Ishikawa (cell line): ENCODE measurements around the gene PARD3B.
A peak's percentile ranks its signal among the peaks of the same experiment; 100 is the strongest.

ENCODE experiments used
- CEBPB ChIP-seq: IDR thresholded peaks from 2 replicates; pipeline ENCODE4 v1.6.1; 2012
- CREB1 ChIP-seq: IDR thresholded peaks from 2 replicates; pipeline ENCODE4 v1.6.1; 2012; ENCODE audit warnings: low read depth
- EGR1 ChIP-seq: IDR thresholded peaks from 2 replicates; pipeline ENCODE4 v1.6.1; 2012
- EP300 ChIP-seq: IDR thresholded peaks from 2 replicates; pipeline ENCODE4 v1.6.1; 2012; ENCODE audit warnings: borderline replicate concordance
- FOXM1 ChIP-seq: IDR thresholded peaks from 2 replicates; pipeline ENCODE4 v1.6.1; 2012; ENCODE audit warnings: low read depth, borderline replicate concordance
- NFIC ChIP-seq: IDR thresholded peaks from 2 replicates; pipeline ENCODE4 v1.6.1; 2012
- RAD21 ChIP-seq: IDR thresholded peaks from 2 replicates; pipeline ENCODE4 v1.6.1; 2012; ENCODE audit warnings: low read depth
- REST ChIP-seq: IDR thresholded peaks from 2 replicates; pipeline ENCODE4 v1.6.1; 2012; ENCODE audit warnings: low read depth, mild to moderate bottlenecking
- TAF1 ChIP-seq: IDR thresholded peaks from 2 replicates; pipeline ENCODE4 v1.6.1; 2012; ENCODE audit warnings: low read depth, mild to moderate bottlenecking
- TCF12 ChIP-seq: IDR thresholded peaks from 2 replicates; pipeline ENCODE4 v1.6.1; 2012; ENCODE audit warnings: low read depth
- TEAD4 ChIP-seq: IDR thresholded peaks from 2 replicates; pipeline ENCODE4 v1.6.1; 2012
- YY1 ChIP-seq: IDR thresholded peaks from 2 replicates; pipeline ENCODE4 v1.6.1; 2012; ENCODE audit warnings: low read depth
- ZBTB7A ChIP-seq: IDR thresholded peaks from 2 replicates; pipeline ENCODE4 v1.6.1; 2012; ENCODE audit warnings: low read depth
- TF ChIP-seq, protein P1 (sequence below): IDR thresholded peaks from 2 replicates; pipeline ENCODE4 v1.6.1; 2012
- TF ChIP-seq, protein P2 (sequence below): IDR thresholded peaks from 2 replicates; pipeline ENCODE4 v1.6.1; 2012

Gene PARD3B

GRCh38 chr2:204544961-204545860 lies at the start of gene PARD3B:
PARD3B (plus strand) TSS chr2:204545475; CDS start chr2:204546000, 525 bp downstream.
- peak; percentile 24; the same call in 1 of the 2 replicates for TF ChIP-seq TAF1
- 0 out of 2 replicates have a peak, but pooled peaks have one; percentile 23 for TF ChIP-seq EGR1
- no peak for TF ChIP-seq EP300
- TF ChIP-seq, protein P1, sequence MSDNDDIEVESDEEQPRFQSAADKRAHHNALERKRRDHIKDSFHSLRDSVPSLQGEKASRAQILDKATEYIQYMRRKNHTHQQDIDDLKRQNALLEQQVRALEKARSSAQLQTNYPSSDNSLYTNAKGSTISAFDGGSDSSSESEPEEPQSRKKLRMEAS: peak; percentile 85

DNA sequence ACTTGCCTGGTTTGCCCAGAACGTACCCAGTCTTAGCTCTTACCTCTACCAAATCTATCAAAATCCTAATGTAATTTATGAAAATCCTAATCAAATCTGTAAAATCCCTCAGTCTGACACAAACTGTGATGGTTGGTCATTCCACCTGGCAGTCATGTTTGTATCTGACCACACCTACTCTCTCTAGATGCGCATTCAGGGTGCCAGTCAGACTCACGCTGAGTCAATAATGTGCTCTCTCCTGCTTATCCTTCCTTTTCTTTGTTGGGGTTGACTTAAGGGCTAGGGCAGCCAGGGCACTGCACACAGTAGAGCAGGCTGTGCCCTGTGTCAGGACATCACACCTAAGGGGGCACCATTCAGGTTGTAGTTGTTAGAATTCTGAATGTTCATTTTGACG lies 48.5 kb upstream of the PARD3B start:
- TF ChIP-seq RAD21 (no peak), TCF12 (no peak), TEAD4 (no peak), FOXM1 (no peak), NFIC (no peak), ZBTB7A (no peak), CREB1 (no peak), TAF1 (no peak), EGR1 (no peak), REST (no peak), YY1 (no peak), EP300 (no peak), CEBPB (no peak)
- TF ChIP-seq, protein P2, sequence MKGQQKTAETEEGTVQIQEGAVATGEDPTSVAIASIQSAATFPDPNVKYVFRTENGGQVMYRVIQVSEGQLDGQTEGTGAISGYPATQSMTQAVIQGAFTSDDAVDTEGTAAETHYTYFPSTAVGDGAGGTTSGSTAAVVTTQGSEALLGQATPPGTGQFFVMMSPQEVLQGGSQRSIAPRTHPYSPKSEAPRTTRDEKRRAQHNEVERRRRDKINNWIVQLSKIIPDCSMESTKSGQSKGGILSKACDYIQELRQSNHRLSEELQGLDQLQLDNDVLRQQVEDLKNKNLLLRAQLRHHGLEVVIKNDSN: no peak
- TF ChIP-seq, protein P1: no peak

- TF ChIP-seq, protein P2: no peak
- no peak for TF ChIP-seq TCF12
- no peak for TF ChIP-seq FOXM1
- no peak for TF ChIP-seq ZBTB7A
- TF ChIP-seq TEAD4: no peak
- TF ChIP-seq CEBPB: no peak
- TF ChIP-seq, protein P1: no peak
- no peak for TF ChIP-seq NFIC
- no peak for TF ChIP-seq RAD21
- no peak for TF ChIP-seq YY1
- no peak for TF ChIP-seq EGR1
Observed at GRCh38 chr2:204497855-204498254, 47.4 kb upstream of the PARD3B start.

- TF ChIP-seq TEAD4: no peak
- no peak for TF ChIP-seq CEBPB
- TF ChIP-seq TCF12: no peak
- no peak for TF ChIP-seq EP300
- TF ChIP-seq EGR1: no peak
- no peak for TF ChIP-seq YY1
- no peak for TF ChIP-seq ZBTB7A
- TF ChIP-seq RAD21: no peak
- no peak for TF ChIP-seq TAF1
- TF ChIP-seq, protein P2: no peak
- no peak for TF ChIP-seq FOXM1
Observed at GRCh38 chr2:204498291-204498690, 47.0 kb upstream of the PARD3B start.

GRCh38 chr2:204503869-204504268 lies 41.4 kb upstream of the PARD3B start:
- TF ChIP-seq NFIC (no peak), RAD21 (no peak), CEBPB (no peak), CREB1 (no peak), YY1 (no peak), EP300 (no peak), TEAD4 (no peak), TCF12 (no peak), ZBTB7A (no peak), FOXM1 (no peak), EGR1 (no peak), TAF1 (no peak), REST (no peak)
- TF ChIP-seq, protein P2: no peak
- TF ChIP-seq, protein P1: no peak
